Measurements from ENCODE around the gene TTC3.
A peak's percentile ranks its signal among the peaks of the same experiment; 100 is the strongest.

The TTC3 gene

DNA sequence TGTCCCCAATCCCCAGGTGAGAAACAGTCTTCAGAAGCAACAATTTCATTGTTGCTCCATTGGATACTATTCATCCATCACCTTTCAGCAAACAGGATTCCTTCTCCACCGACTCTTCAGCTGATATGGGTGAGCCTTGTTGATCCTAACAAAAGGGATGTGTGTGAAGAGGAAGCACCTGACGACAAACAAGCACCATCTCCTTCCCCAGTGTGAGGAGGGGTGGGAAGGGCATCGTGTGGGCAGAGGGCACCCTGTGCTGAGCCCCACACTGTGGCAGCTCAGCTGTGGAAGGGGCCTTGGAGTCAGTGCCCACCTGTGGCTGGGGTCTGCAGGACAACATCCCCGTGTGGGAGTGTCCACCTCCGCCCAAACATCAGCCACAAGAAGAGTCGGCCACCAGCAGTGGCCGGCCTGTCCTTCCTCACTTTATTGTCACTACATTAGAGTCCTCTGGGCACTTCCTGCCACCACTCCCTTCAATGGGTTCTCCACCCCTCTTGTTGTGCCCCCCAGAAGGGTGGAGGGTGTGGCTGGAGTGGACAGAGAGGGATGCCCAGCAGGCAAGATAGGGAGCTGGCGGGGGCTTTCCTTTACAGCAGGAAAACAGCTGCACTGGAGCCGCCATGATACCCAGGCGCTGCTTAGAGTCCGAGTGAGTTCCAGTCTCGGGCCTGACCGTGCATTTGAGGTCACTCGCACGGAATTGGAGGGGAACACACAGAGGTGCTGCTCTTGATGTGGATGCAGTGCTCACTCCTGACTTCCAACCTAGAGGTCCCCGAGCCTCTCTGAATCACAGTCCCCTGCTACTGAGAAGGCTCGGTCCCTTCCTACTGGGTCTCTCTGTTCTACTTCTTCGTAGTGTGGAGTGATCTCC is 153.2 kb downstream of the TTC3 start:
- no peak for DNase-seq (ENCODE audit: low read depth)

DNA sequence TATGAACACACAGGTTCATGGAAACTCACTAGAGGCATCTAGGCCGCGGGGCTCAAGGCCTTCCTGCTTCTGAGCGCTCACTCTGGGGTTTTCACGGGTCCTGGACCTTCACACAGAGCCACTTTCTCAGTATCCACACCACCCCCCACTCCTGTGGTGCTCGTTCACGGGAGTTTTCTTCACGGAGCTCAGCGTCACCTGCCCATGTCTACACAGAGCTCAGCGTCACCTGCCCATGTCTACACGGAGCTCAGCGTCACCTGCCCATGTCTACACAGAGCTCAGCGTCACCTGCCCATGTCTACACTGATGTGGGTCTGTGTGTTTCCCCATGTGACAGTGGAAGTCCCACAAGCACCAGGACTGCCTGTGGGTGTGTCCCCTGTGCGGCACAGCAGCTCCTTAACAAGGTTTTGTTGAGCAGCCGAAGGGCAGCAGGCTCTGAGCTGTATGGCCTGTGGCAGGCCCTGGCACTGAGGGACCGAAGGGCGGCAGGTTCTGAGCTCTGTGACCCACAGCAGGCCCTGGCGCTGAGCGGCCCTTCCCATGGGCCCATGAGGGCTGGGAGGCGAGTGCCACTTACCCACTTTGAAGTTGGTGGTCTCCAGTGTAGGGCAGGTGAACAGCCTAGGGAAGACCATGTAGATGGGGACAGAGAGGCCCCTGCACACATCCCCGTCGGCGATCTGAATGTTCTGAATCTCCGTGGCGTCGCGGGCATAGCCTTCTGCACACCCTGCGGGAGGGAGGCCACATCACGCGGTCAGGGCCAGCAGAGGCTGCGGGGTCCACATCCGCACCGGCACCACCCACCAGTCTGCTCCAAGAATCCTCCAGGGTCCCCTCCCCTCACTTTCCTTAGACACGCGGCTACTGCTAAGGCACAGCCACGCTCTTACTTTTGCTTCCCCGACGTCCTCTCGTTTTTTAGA is 154.3 kb downstream of the TTC3 start:
- DNase-seq (ENCODE audit: low read depth) = no peak

DNA sequence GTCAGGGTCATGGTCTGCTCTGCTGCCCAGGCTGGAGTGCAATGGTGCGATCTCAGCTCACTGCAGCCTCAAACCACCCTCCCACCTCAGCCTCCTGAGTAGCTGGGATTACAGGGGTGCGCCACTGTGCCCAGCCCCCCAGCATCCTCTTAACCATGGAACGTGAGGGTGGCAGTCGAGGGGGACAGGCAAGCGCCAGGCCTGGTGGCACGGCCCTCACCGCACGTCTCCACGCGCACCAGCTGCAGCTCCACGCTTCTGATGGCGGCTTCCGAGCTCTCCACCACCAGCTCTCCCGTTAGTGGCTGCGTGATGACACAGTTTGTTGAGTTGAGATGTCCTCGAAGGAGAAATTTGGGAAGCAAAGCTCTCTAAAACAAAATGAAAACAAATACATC is 154.9 kb downstream of the TTC3 start:
- DNase-seq (ENCODE audit: low read depth) = no peak

DNA sequence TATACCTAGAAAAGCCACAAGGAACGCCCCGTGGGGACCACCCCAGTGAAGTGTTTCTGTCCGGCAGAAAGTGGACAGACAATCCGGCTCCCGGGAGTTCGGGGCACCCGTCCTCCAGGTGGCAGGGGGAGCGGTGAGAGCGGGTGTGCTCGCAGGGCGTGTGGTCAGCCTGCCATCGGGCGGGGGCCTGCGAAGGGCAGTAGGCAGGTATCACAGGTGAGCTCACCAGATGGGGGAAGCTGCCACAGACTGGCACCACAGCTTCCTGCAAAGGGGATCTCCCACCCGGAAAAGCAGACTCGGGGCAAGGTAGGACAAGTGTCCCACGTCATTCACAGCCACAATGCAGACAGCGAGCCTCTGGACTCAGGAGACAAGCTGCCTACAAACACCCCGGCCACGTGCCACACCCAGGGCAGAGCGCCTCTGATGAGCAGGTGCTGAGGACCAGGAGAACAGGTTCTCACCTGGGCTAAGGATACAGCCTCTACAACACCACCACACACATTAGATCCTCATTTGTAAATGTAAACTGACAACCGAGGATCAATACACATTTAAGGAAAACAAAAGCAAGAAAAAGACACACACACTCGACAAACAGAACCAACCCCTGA is 157.7 kb downstream of the TTC3 start:
- no peak for DNase-seq (ENCODE audit: low read depth)

DNA sequence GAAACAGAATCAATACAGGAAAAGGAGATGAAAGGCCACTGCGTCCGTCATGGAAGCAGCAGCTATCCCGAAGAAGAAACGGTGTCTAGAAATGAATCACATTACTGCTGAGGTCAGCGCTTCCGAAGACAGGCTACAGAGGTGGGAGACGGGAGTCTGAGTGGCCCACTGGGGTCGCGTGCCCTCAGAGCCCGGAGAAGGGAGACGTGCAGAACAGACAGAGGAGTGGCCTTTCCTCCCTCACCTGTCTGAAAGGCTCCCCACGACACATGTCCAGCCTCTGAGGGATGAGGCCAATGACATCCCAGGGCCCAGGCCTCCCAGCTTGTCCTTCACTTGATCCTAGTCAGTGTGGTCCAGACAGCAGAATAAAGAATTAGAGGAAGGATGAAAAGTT is 158.2 kb downstream of the TTC3 start:
- DNase-seq (ENCODE audit: low read depth) = no peak

DNA sequence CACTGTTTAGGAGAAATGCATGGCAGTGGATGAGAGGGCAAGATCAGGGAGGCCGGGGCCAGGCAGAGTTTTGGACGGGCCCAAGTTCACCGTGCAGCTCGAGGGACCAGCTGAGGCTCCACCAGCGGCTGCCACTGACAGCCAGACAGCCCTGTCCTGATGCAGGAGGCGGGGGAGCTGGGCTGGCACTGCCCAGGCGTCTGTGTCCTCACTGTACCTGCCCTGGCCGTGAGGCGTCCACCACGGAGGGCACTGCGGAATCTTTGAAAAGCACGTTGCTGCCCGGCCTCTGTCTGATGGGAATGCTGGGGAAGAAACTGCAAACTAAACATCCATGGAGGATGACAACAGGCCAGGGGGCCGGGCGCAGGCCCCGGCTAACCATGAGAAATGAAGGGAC is 158.6 kb downstream of the TTC3 start:
- DNase-seq (ENCODE audit: low read depth) = no peak

DNA sequence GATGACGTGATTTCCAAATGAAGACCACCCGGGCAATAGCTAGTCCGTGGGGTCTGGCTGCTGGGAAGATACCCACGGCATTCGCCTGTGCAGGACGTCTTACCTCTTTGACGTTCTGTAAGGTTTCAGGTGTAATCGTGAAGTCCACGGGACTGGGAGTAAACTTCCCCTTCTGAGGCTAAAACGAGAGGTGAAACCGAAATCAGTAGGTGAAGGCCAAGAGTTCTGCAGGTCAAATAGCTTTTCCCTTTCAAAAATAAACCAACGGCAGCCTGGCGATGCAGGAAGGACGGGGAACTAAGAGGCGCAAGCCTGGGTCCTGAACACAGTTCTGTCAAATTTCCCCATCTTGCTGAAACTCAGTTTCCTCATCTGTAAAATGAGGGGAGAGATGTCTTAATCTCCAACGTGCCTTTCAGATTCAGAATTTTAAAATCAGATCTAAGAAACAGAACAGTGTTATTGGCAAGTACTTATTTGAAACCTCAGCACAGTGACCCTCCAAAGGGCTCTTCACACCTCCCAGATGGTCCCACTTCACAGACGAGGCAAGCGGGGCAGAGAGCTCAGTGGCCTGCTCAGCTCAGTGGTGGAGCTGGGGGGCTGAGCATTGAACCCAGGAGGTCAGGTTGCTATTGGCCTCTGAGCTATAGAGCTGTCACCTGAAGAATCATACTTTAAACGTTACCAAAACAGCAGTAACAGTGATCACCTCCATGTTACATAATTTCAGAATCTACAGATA is 159.4 kb downstream of the TTC3 start:
- DNase-seq (ENCODE audit: low read depth) = no peak

DNA sequence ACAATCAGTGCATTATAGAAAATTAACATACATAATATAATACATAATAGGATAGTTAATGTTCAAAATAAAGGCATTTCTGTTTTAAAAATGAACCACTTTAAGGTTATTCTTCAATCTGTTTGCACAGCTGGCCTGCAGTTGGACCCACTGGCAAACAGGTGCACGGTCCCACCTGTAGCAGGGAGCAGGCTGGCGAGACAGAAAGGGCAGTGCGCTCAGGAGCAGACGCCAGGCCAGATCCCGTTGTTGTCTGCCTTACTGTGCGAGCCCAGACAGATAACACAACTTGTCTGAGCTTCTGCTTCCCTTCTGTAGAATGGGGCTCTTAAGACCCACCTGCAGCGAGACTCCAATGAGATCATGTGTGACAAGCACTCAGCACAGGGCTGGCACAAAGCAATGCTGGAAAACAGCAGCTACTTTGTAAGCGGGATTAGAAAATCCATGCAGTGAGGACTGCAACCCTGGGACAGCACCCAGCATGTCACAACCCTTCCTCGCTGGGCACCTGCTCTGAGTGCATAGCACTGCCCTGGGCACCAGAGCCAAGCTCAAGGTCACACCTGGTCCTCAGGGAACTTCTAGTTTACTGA is 160.6 kb downstream of the TTC3 start:
- no peak for DNase-seq (ENCODE audit: low read depth)

DNA sequence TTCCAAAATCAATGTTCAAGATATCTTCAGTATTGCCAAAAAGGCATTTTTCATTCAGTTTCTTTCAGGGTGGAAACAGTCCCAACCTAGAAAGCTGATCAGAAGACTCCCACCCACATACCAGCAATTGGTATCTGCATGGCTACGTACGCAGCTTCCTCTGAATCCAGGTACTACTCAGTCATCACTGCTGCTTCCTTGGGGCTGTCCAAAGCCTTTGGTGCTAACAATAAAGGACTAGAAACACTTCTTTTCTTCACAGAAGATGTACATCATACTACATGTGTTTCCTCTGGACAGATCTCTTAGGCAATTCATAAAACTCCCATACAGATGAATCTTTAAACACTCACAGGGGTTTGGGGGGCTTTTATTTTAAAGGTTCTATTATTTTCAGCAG is 164.3 kb downstream of the TTC3 start:
- DNase-seq (ENCODE audit: low read depth) = no peak

DNA sequence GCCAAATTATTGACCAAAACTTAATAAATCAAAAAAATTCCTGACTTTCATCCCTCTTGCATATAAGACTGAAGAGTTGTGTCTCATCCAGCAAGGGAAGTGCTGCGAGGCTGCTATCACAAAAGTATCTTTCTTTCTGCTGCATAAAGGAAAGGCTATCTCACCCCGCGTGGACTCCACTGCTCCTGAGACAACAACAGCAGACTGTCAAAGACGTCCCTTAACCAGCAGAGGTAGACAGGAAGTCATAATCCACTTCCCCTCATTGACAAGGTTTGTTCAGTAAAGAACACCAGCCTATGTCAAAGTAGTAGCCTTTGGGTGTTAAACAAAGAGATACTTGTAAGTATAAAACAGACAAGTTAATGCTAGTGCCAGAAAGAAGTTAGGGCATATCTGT is 164.7 kb downstream of the TTC3 start:
- no peak for DNase-seq (ENCODE audit: low read depth)

DNA sequence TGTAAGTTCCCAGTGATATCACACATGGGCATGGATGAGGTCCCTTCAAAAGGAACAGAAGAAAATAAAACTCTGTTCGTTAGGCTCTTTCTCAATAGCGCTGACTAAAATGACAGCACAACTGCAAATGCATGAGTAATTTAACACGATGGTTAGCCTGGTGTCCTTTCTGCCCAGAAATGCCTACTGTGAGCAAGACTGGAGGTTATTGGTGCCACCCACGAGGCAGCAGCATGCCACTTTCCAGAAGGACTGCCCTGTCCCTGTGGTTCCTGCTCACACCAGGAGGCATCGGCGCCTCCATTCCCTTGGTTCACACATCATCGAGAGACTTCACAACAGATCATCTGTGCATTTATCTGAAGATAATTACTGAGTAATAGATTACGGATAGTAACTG is 167.9 kb downstream of the TTC3 start:
- DNase-seq (ENCODE audit: low read depth) = no peak

DNA sequence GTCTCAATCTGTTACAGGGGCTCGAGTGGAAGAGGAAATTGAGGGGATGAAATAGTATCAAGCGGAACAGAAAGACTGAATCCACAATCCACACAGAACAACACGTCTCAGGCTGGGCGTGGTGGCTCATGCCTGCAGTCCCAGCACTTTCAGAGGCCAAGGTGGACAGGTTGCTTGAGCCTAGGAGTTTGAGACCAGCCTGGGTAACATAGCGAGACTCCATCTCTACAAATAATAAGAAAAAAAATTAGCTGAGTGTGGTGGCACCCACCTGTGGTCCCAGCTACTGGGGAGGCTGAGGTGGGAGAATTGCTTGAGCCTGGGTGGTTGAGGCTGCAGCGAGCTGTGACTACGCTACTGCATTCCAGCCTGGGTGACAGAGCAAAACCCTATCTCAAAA is 168.4 kb downstream of the TTC3 start:
- no peak for DNase-seq (ENCODE audit: low read depth)

DNA sequence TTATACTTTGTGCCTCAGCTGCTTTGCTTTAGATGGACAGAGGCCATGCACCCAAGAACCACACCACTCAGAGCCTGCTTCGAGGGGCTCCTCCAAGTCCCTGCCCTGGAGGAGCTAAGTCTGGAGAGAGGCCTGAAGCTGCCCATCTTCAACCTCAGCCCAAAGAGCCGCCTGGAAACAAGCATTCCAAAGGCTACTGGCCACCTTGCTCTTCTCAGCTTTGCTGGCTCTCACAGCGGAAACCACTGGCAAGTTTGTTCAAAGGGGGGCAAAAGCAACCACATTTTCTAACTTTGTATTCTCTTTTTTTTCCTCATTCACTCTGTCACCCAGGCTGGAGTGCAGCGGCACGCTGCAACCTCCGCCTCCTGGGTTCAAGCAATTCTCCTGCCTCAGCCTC is 170.9 kb downstream of the TTC3 start:
- no peak for DNase-seq (ENCODE audit: low read depth)

DNA sequence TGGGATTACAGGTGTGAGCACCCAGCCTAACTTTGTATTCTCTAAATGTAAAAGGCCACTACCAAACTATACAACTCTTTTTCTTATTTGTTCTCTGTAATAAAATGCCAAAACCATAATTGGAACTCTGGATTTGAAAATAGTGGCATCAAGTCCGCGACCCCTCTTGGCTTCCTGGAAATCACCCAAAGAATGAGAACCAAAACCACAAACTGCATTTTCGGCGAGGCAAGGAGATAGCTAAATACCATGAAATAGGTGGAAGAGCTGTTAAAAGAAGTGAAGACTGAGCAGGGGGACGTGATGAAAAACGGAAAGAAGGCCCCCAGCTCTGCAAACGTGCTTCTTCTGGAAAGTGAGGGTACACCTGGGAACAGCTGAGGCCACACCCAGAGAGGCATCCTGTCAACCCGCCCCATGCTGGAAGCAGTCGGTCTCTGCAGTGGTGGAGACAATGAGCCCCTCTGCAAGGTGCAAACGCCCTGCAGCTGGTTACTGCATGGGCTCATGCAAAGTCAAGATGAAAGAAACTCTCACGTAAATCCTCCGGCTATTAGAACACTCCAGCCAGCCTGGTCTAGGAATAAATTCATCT is 171.5 kb downstream of the TTC3 start:
- DNase-seq (ENCODE audit: low read depth) = peak; percentile 31

DNA sequence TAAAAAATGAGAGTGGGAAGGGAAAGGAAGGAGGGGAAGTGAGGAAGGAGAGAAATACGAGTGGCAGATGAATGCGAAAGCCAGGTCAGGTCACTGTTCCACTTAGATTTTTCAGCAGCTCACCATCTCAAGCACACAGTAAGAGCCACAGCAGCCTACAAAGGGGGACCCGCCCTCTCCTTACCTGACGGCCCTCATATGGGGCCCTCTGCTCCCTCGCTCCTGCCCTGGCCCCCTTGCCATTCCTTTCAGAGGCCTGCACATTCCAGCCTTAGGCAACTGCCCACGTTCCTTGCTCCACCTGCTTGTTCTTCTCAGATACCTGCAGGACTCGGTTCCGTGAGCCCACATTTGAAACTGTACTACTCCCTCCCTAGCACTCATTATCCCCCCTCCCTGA is 172.1 kb downstream of the TTC3 start:
- DNase-seq (ENCODE audit: low read depth) = no peak

DNA sequence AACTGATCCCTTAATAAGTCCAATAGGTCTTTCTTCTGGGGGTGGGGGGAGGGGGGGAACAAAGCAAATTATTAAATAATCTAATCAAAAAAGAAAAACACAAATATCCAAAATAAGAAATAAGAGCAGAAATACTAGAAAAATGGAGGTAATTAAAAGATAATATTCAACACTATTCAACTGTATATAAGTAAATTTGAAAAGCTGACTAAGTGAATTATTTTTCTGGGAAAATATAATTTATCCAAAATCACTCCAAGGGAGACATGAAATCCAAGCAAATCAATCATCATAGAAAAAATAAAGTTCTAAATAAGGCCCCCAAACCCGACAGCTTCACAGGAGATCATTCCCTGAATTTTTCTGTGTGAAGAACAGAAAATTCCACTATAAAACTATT is 175.2 kb downstream of the TTC3 start:
- DNase-seq (ENCODE audit: low read depth) = no peak

DNA sequence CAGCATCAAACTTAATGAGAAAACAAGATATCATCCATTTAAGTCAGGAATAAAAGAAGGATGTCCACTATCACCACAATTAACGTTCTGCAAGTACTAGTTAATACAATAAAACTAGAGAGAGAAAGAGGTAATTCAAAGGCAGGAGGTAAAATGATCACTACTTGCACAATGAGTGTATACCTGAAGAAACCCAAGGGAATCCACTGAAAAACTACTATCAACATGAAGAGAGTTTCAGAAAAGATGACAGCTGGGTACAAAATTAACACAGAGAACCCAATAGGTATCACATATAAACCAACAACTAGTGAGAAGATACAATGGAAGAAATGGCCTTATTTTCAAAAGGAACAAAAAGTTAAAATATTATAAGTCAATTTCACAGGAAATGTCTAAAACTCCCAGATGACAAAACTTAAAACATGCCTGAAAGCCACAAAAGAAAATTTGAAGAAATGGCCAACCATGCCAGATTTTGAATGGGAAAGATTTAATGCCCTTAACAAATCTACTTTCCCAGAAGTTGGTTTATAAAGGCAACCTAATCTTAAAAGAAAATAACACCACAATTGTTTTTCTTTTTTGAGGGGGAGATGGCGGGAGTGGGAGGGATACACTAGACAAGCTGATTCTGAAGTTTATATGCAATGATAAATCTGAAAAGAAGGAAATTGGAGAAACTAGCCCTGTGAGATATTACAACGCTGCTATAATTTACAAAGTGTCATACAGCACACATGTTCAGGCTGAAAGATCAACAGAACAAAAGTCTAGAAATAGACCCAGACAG is 176.3 kb downstream of the TTC3 start:
- no peak for DNase-seq (ENCODE audit: low read depth)

DNA sequence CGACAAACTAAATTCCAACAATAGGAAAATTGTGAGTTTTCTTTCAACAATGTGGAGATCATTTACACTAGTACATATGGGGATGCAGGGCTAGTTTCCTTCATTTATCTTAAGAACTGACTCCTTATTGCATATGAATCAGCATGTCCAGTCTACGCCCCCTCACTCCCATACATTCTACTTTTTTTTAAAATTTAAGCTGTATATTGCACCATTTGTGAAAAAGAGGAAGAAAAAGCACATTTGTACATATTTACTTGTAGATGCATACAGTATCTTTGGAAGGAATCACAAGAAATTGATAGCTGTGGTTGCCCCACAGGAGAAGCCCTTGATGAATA is 178.2 kb downstream of the TTC3 start:
- no peak for DNase-seq (ENCODE audit: low read depth)

Measured in iris pigment epithelial cell (primary cell).